Measurements from ENCODE around the gene MAMDC4.

GRCh38 chr9:136805207-136805740 is 46.9 kb upstream of the MAMDC4 start:
- TF ChIP-seq CTCF (IDR thresholded peaks at IDR 0.05; ENCODE audit: low read length) = no peak
- TF ChIP-seq EZH2 (optimal IDR thresholded peaks at IDR 0.05; ENCODE audit: low read depth, low read length) = no peak

All from MM.1S (cell line).